Panc1 (cell line): ENCODE measurements around the gene RBMS1.

Experiments used
- CTCF ChIP-seq: fragments of 450-650 bp; IDR thresholded peaks from 2 replicates; pipeline ENCODE4 v1.5.1; 2017; ENCODE audit warnings: mild to moderate bottlenecking
- POLR2AphosphoS5 ChIP-seq: IDR thresholded peaks from 2 replicates; pipeline ENCODE4 v1.6.1; 2012; ENCODE audit warnings: mild to moderate bottlenecking, low read depth, low read length, moderate library complexity
- SIN3A ChIP-seq: IDR thresholded peaks from 2 replicates; pipeline ENCODE4 v1.6.1; 2012; ENCODE audit warnings: low read depth, mild to moderate bottlenecking, low read length, moderate library complexity, borderline replicate concordance; ENCODE audit not compliant: insufficient read depth
- TCF7L2 ChIP-seq: IDR thresholded peaks from 2 replicates; pipeline ENCODE4 v1.6.1; 2011; ENCODE audit warnings: mild to moderate bottlenecking, low read depth, low read length, inconsistent platforms
- TF ChIP-seq, protein P1 (sequence below), 2 experiments: IDR thresholded peaks; 2 replicates each; pipeline ENCODE4 v1.6.1; 2011 to 2012; ENCODE audit warnings: low read depth in 2 of 2, control low read depth in 1 of 2, low read length in 1 of 2, mild to moderate bottlenecking in 1 of 2, moderate library complexity in 1 of 2; ENCODE audit not compliant: insufficient read depth in 1 of 2

- TF ChIP-seq CTCF (no peak), POLR2AphosphoS5 (no peak), TCF7L2 (no peak), SIN3A (no peak)
- TF ChIP-seq, protein P1, sequence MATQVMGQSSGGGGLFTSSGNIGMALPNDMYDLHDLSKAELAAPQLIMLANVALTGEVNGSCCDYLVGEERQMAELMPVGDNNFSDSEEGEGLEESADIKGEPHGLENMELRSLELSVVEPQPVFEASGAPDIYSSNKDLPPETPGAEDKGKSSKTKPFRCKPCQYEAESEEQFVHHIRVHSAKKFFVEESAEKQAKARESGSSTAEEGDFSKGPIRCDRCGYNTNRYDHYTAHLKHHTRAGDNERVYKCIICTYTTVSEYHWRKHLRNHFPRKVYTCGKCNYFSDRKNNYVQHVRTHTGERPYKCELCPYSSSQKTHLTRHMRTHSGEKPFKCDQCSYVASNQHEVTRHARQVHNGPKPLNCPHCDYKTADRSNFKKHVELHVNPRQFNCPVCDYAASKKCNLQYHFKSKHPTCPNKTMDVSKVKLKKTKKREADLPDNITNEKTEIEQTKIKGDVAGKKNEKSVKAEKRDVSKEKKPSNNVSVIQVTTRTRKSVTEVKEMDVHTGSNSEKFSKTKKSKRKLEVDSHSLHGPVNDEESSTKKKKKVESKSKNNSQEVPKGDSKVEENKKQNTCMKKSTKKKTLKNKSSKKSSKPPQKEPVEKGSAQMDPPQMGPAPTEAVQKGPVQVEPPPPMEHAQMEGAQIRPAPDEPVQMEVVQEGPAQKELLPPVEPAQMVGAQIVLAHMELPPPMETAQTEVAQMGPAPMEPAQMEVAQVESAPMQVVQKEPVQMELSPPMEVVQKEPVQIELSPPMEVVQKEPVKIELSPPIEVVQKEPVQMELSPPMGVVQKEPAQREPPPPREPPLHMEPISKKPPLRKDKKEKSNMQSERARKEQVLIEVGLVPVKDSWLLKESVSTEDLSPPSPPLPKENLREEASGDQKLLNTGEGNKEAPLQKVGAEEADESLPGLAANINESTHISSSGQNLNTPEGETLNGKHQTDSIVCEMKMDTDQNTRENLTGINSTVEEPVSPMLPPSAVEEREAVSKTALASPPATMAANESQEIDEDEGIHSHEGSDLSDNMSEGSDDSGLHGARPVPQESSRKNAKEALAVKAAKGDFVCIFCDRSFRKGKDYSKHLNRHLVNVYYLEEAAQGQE (IDR thresholded peaks at IDR 0.05; ENCODE audit: insufficient read depth in 1 of 2, low read depth in 2 of 2, low read length in 1 of 2) = no peak
These were observed 19.9 kb downstream of the RBMS1 start for GRCh38 chr2:160473468-160474318.
